ENCODE results near the gene LRRC45. TPM values are rescaled to one million over a fixed set of nuclear protein-coding genes. Genes with fewer than 3 reads are reported as not detected.

Gene LRRC45
- polyA plus RNA-seq, 2 donors: 10.6 to 17.2 TPM

- H3K9me3 ChIP-seq (ENCODE audit: control insufficient read depth in 2 of 2, insufficient read depth in 1 of 2, low read depth in 1 of 2, low read length in 1 of 2): no peaks in the 10 kb centered on the region
- H3K27me3 ChIP-seq (ENCODE audit: control insufficient read depth in 1 of 2, insufficient read depth in 2 of 2, low read length in 2 of 2): no peaks in the 10 kb centered on the region
- peaks cover 10 to 20% of the 10 kb centered on the region in 2 donors for H3K4me1 ChIP-seq (ENCODE audit: control insufficient read depth in 2 of 2, insufficient read depth in 2 of 2, low read length in 1 of 2)
- no peak overlapping the region for H3K27ac ChIP-seq (ENCODE audit: low read depth in 2 of 2, low read length in 1 of 2)
- 92 to 94% methylated on average over 28 of the region's 28 CpGs for whole genome bisulfite sequencing, 2 donors
- no peak overlapping the region for H3K4me3 ChIP-seq (ENCODE audit: low read depth in 1 of 2, low read length in 2 of 2)
- H3K36me3 ChIP-seq (ENCODE audit: control insufficient read depth in 2 of 2, insufficient read depth in 2 of 2, low read length in 1 of 2): peaks cover 14 to 62% of the 10 kb centered on the region in 2 donors
Observed at GRCh38 chr17:82053556-82054263, 30.6 kb downstream of the LRRC45 start.

GRCh38 chr17:82054351-82055022 lies 31.4 kb downstream of the LRRC45 start:
- H3K36me3 ChIP-seq (ENCODE audit: control insufficient read depth in 2 of 2, insufficient read depth in 2 of 2, low read length in 1 of 2): peaks cover 14 to 62% of the 10 kb centered on the region in 2 donors
- 88 to 90% methylated on average over 36 to 38 of the region's 38 CpGs for WGBS, 2 donors
- peaks cover 10 to 20% of the 10 kb centered on the region in 2 donors for H3K4me1 ChIP-seq (ENCODE audit: control insufficient read depth in 2 of 2, insufficient read depth in 2 of 2, low read length in 1 of 2)

GRCh38 chr17:82055023-82055964 lies 32.2 kb downstream of the LRRC45 start:
- WGBS, 2 donors: 81 to 84% methylated on average over 26 of the region's 26 CpGs
- Histone ChIP-seq H3K27ac (ENCODE audit: low read depth in 2 of 2, low read length in 1 of 2) (no peak overlapping the region), H3K4me1 (ENCODE audit: control insufficient read depth in 2 of 2, insufficient read depth in 2 of 2, low read length in 1 of 2) (peaks cover 10 to 16% of the 10 kb centered on the region in 2 donors), H3K27me3 (ENCODE audit: control insufficient read depth in 1 of 2, insufficient read depth in 2 of 2, low read length in 2 of 2) (no peaks in the 10 kb centered on the region), H3K36me3 (ENCODE audit: control insufficient read depth in 2 of 2, insufficient read depth in 2 of 2, low read length in 1 of 2) (peaks cover 22 to 70% of the 10 kb centered on the region in 2 donors), H3K4me3 (ENCODE audit: low read depth in 1 of 2, low read length in 2 of 2) (no peak overlapping the region), H3K9me3 (ENCODE audit: control insufficient read depth in 2 of 2, insufficient read depth in 1 of 2, low read depth in 1 of 2, low read length in 1 of 2) (no peaks in the 10 kb centered on the region)

More at GRCh38 chr17:82054351-82055022, 31.4 kb downstream of the LRRC45 start:
- H3K27me3 ChIP-seq (ENCODE audit: control insufficient read depth in 1 of 2, insufficient read depth in 2 of 2, low read length in 2 of 2): no peaks in the 10 kb centered on the region
- no peak overlapping the region for H3K4me3 ChIP-seq (ENCODE audit: low read depth in 1 of 2, low read length in 2 of 2)
- no peak overlapping the region for H3K27ac ChIP-seq (ENCODE audit: low read depth in 2 of 2, low read length in 1 of 2)
- no peaks in the 10 kb centered on the region for H3K9me3 ChIP-seq (ENCODE audit: control insufficient read depth in 2 of 2, insufficient read depth in 1 of 2, low read depth in 1 of 2, low read length in 1 of 2)

GRCh38 chr17:82055965-82056728 lies 33.0 kb downstream of the LRRC45 start:
- WGBS, 2 donors: 87 to 88% methylated on average over 28 of the region's 28 CpGs
- no peaks in the 10 kb centered on the region for H3K9me3 ChIP-seq (ENCODE audit: control insufficient read depth in 2 of 2, insufficient read depth in 1 of 2, low read depth in 1 of 2, low read length in 1 of 2)
- no peak overlapping the region for H3K4me3 ChIP-seq (ENCODE audit: low read depth in 1 of 2, low read length in 2 of 2)
- no peak overlapping the region for H3K27ac ChIP-seq (ENCODE audit: low read depth in 2 of 2, low read length in 1 of 2)
- H3K27me3 ChIP-seq (ENCODE audit: control insufficient read depth in 1 of 2, insufficient read depth in 2 of 2, low read length in 2 of 2): no peaks in the 10 kb centered on the region
- H3K4me1 ChIP-seq (ENCODE audit: control insufficient read depth in 2 of 2, insufficient read depth in 2 of 2, low read length in 1 of 2): peaks cover 7 to 9% of the 10 kb centered on the region in 2 donors
- H3K36me3 ChIP-seq (ENCODE audit: control insufficient read depth in 2 of 2, insufficient read depth in 2 of 2, low read length in 1 of 2): peaks cover 23 to 78% of the 10 kb centered on the region in 2 donors

- Histone ChIP-seq H3K4me3 (ENCODE audit: low read depth in 1 of 2, low read length in 2 of 2) (no peak overlapping the region), H3K4me1 (ENCODE audit: control insufficient read depth in 2 of 2, insufficient read depth in 2 of 2, low read length in 1 of 2) (peaks cover 7 to 9% of the 10 kb centered on the region in 2 donors), H3K36me3 (ENCODE audit: control insufficient read depth in 2 of 2, insufficient read depth in 2 of 2, low read length in 1 of 2) (peaks cover 23 to 85% of the 10 kb centered on the region in 2 donors), H3K9me3 (ENCODE audit: control insufficient read depth in 2 of 2, insufficient read depth in 1 of 2, low read depth in 1 of 2, low read length in 1 of 2) (no peaks in the 10 kb centered on the region), H3K27ac (ENCODE audit: low read depth in 2 of 2, low read length in 1 of 2) (no peak overlapping the region), H3K27me3 (ENCODE audit: control insufficient read depth in 1 of 2, insufficient read depth in 2 of 2, low read length in 2 of 2) (no peaks in the 10 kb centered on the region)
- 81% methylated on average over 29 of the region's 29 CpGs for WGBS, 2 donors
Observed at GRCh38 chr17:82056729-82057621, 33.9 kb downstream of the LRRC45 start.

GRCh38 chr17:82058230-82058854 lies 35.2 kb downstream of the LRRC45 start:
- no peak overlapping the region for H3K4me3 ChIP-seq (ENCODE audit: low read depth in 1 of 2, low read length in 2 of 2)
- no peaks in the 10 kb centered on the region for H3K4me1 ChIP-seq (ENCODE audit: control insufficient read depth in 2 of 2, insufficient read depth in 2 of 2, low read length in 1 of 2)
- H3K9me3 ChIP-seq (ENCODE audit: control insufficient read depth in 2 of 2, insufficient read depth in 1 of 2, low read depth in 1 of 2, low read length in 1 of 2): no peaks in the 10 kb centered on the region
- peaks cover 26 to 95% of the 10 kb centered on the region in 2 donors for H3K36me3 ChIP-seq (ENCODE audit: control insufficient read depth in 2 of 2, insufficient read depth in 2 of 2, low read length in 1 of 2)
- WGBS, 2 donors: 67 to 70% methylated on average over 17 of the region's 17 CpGs
- no peak overlapping the region for H3K27ac ChIP-seq (ENCODE audit: low read depth in 2 of 2, low read length in 1 of 2)
- H3K27me3 ChIP-seq (ENCODE audit: control insufficient read depth in 1 of 2, insufficient read depth in 2 of 2, low read length in 2 of 2): no peaks in the 10 kb centered on the region

- Histone ChIP-seq H3K27ac (ENCODE audit: low read depth in 2 of 2, low read length in 1 of 2) (no peak overlapping the region), H3K9me3 (ENCODE audit: control insufficient read depth in 2 of 2, insufficient read depth in 1 of 2, low read depth in 1 of 2, low read length in 1 of 2) (no peaks in the 10 kb centered on the region), H3K36me3 (ENCODE audit: control insufficient read depth in 2 of 2, insufficient read depth in 2 of 2, low read length in 1 of 2) (peaks cover 24 to 93% of the 10 kb centered on the region in 2 donors), H3K4me1 (ENCODE audit: control insufficient read depth in 2 of 2, insufficient read depth in 2 of 2, low read length in 1 of 2) (peaks cover 0 to 2% of the 10 kb centered on the region in 2 donors), H3K4me3 (ENCODE audit: low read depth in 1 of 2, low read length in 2 of 2) (no peak overlapping the region), H3K27me3 (ENCODE audit: control insufficient read depth in 1 of 2, insufficient read depth in 2 of 2, low read length in 2 of 2) (no peaks in the 10 kb centered on the region)
- WGBS, 2 donors: 84 to 88% methylated on average over 10 of the region's 10 CpGs
Observed at GRCh38 chr17:82058855-82059249, 35.7 kb downstream of the LRRC45 start.

All from esophagus (tissue), 2 donors.